GM10248 (cell line): ENCODE data around the gene CDKN2A.

Experiments used
- CTCF ChIA-PET: fragments of 300-600 bp; sonication (Branson Sonifier 250); formaldehyde crosslinking; extraction: SDS; loops from one replicate; lab custom pipeline; 2021; ENCODE audit warnings: antibody characterized with exemption; lab: Yijun Ruan, JAX
- POLR2A ChIA-PET: fragments of 350-650 bp; sonication (Branson Sonifier 250); formaldehyde crosslinking; extraction: SDS; loops from one replicate; lab custom pipeline; 2020; ENCODE audit warnings: antibody characterized with exemption; lab: Yijun Ruan, JAX
- DNase-seq: peaks from one replicate; pipeline ENCODE4 v3.0.0; 2012; ENCODE audit errors: extremely low spot score
- CTCF ChIP-seq: IDR thresholded peaks from 2 replicates; pipeline ENCODE4 v1.5.1; 2012; ENCODE audit warnings: mild to moderate bottlenecking, low read depth; ENCODE audit errors: extremely low read depth, missing control alignments, control extremely low read depth

The CDKN2A gene

DNA sequence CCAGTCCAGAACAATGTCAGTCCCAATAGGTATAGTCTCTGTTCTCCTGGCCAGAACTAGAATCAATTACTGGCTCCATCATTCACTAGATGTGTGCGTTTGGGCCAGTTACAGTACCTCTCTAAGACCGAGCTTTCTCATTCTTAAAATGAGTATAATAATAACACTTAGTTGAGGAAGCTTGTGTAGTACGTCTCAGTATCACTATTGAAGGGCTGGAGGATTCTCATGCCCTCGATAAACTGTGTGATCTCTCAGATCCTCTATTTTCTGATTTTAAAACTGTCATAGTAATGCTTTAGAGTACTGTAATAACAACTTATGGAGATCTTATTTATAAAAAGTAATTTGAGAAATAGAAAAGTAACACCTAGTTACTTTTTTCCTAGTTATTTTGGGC, 50.7 kb downstream of the CDKN2A start:
- POLR2A ChIA-PET = no interaction called here
- no peak for DNase-seq
- TF ChIP-seq CTCF = no peak
- CTCF ChIA-PET = no interaction called here

DNA sequence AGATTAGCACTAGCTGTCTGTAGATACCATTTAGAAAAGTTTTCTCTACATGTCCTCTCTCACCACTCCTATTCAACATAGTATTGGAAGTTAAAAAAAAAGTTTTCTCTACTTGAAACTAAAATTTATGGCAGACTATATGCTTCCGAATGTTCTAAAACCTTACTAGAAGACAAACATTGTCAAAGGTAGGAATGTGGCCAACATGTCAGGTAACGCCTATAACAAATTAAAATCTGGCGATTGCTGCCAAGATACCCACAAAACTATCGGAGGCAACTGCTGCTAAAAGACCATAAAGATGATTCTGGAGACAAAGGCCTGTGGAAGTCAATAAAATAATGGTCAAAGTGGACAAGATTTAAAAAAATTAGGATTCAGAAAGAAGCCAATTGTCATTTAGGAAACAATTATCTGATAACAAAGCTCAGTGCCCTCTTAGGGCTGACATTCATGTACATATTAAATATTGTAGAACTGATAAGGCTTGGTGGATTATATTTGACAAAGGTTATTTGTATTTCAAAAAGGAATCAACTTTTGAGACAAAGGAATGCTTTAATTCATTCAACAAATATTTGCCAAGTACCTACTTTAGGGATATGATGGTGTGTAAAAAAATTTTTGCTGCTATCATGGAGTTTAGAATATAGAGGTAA, 52.7 kb downstream of the CDKN2A start:
- POLR2A ChIA-PET = no interaction called here
- no peak for TF ChIP-seq CTCF
- no peak for DNase-seq
- CTCF ChIA-PET = interaction anchor here (1.1 kb wide), 2 partner anchors 8 to 67 kb away, joined by 3 to 4 read pairs; no protein-coding TSS in a partner anchor

- ChIA-PET CTCF (interaction anchor here (1.0 to 1.1 kb wide), 3 partner anchors 19 to 102 kb away, joined by 3 to 4 read pairs (median 3); partner anchors contain the start of gene CDKN2B), POLR2A (no interaction called here)
- TF ChIP-seq CTCF = no peak
- no peak for DNase-seq
Observed at GRCh38 chr9:21936161-21936560, 58.0 kb downstream of the CDKN2A start.

GRCh38 chr9:21935631-21936030, 58.6 kb downstream of the CDKN2A start:
- ChIA-PET POLR2A (no interaction called here), CTCF (interaction anchor here (1.0 to 1.1 kb wide), 4 partner anchors 18 to 103 kb away, joined by 3 to 4 read pairs (median 3); partner anchors contain the start of gene CDKN2B)
- DNase-seq = no peak

DNA sequence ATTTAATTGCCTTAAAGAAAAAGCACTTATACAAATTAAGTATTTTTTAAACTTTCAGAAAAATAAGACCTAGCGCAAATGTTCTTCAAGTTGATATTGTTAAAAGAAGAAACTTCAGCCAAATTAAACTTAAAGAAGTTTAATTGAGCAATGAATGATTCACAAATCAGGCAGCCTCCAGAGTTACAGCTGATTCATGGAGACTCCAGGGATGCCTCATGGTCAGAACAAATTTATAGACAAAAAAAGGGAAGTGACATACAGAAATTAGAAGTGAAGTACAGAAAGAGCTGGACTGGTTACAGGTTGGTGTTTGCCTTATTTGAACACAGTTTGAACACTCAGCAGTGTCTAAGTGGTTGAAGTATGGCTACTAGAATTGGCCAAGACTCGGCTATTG, 60.3 kb downstream of the CDKN2A start:
- no peak for TF ChIP-seq CTCF
- POLR2A ChIA-PET = no interaction called here
- DNase-seq = no peak
- CTCF ChIA-PET = interaction anchor here (0.9 to 1.4 kb wide), 2 partner anchors 9 to 42 kb away, joined by 3 read pairs; no protein-coding TSS in a partner anchor

More at GRCh38 chr9:21935631-21936030, 58.6 kb downstream of the CDKN2A start:
- no peak for TF ChIP-seq CTCF

- DNase-seq = no peak
- CTCF ChIA-PET = interaction anchor here (0.9 to 1.5 kb wide), 5 partner anchors 8 to 43 kb away, joined by 3 read pairs; no protein-coding TSS in a partner anchor
- POLR2A ChIA-PET = no interaction called here
Observed at GRCh38 chr9:21933281-21933680, 60.9 kb downstream of the CDKN2A start.

More at GRCh38 chr9:21933281-21933680, 60.9 kb downstream of the CDKN2A start:
- TF ChIP-seq CTCF = no peak
